Stomach (tissue), 19 donors: Measurements from ENCODE around the gene CREBBP. TPM values are rescaled to one million over a fixed set of nuclear protein-coding genes. Genes with fewer than 3 reads are reported as not detected.
"Not testable (repeated sequence)": the region's sequence is repeated elsewhere in the genome, so short reads cannot be mapped to it uniquely, and the experiment has no call there.

Source experiments
- DNase-seq, 2 donors: peaks; one replicate each; pipeline versions ENCODE4 v3.0.0 to v3.0.0-alpha.2; 2013 to 2019
- H3K27ac ChIP-seq, 5 donors: fragments of 200-600 bp in 4 of 5; sonication (generic) in 4 of 5; one replicate each; pipeline ENCODE4 v1.5.1; 2013 to 2019; ENCODE audit warnings: mild to moderate bottlenecking in 1 of 5, moderate library complexity in 1 of 5
- H3K27me3 ChIP-seq, 3 donors: fragments of 200-600 bp; sonication (generic); one replicate each; pipeline ENCODE4 v1.5.1; 2017 to 2019; ENCODE audit warnings: mixed run types in 1 of 3
- H3K36me3 ChIP-seq, 4 donors: fragments of 200-600 bp; sonication (generic); 1 replicate in 3 of 4; 2 replicates in 1 of 4; pipeline ENCODE4 v1.5.1; 2016 to 2019
- H3K4me1 ChIP-seq, 4 donors: fragments of 200-600 bp; sonication (generic); one replicate each; pipeline ENCODE4 v1.5.1; 2016 to 2019
- H3K4me3 ChIP-seq, 4 donors: fragments of 200-600 bp; sonication (generic) in 3 of 4; one replicate each; pipeline ENCODE4 v1.5.1; 2016 to 2019; ENCODE audit warnings: mild to moderate bottlenecking in 1 of 4
- H3K9me3 ChIP-seq, 4 donors: fragments of 200-600 bp; sonication (generic); one replicate each; pipeline ENCODE4 v1.5.1; 2016 to 2019
- CTCF ChIP-seq, 7 experiments: fragments of 450-650 bp in 4 of 7; fragments of 200-600 bp in 3 of 7; sonication (generic) in 3 of 7; IDR thresholded peaks; one replicate each; pipeline ENCODE4 v1.5.1; 2016 to 2019; ENCODE audit warnings: antibody characterized with exemption in 7 of 7, control low read depth in 2 of 7, mild to moderate bottlenecking in 1 of 7
- EP300 ChIP-seq: sonication (generic); formaldehyde crosslinking; IDR thresholded peaks from one replicate; pipeline ENCODE4 v1.6.1; 2017; ENCODE audit warnings: antibody characterized with exemption
- POLR2A ChIP-seq, 4 donors: fragments of 450-650 bp; IDR thresholded peaks; one replicate each; pipeline ENCODE4 v1.6.1; 2016; ENCODE audit warnings: antibody characterized with exemption in 4 of 4, control low read depth in 2 of 4, mild to moderate bottlenecking in 1 of 4, moderate library complexity in 1 of 4
- POLR2AphosphoS5 ChIP-seq, 3 donors: sonication (generic); formaldehyde crosslinking; IDR thresholded peaks; one replicate each; pipeline ENCODE4 v1.6.1; 2016; ENCODE audit warnings: antibody characterized with exemption in 3 of 3
- WGBS, 5 donors: extraction: QIAGEN DNeasy Blood & Tissue Kit in 3 of 5; methylation state at CpG; one replicate each; pipeline versions ENCODE4 v1.1.5 to v1.1.7; 2013 to 2018; 5-methylcytosine and 5-hydroxymethylcytosine counted together
- intact Hi-C: fragments of 100-400 bp; cut with DNase I; formaldehyde crosslinking; loops from one replicate; pipeline ENCODE4 v1.15.1; 2023; ENCODE audit warnings: low total_unique reads
- long read RNA-seq, 10 donors: transcript quantifications; one replicate each; lab custom pipeline, GENCODE V29; 2026
- polyA plus RNA-seq, 3 donors: library from polyadenylated mRNA; stranded (reverse); fragments of 200-250 nt; gene quantifications; one replicate each; pipeline ENCODE4 v1.2.3, GENCODE V29; 2013
- total RNA-seq, 5 donors: library from RNA; depleted of rRNA; stranded (reverse); fragments of >200 nt; gene quantifications; one replicate each; pipeline versions ENCODE4 v1.1.0 to v1.2.3, GENCODE V29; 2014 to 2016
- donor health status: healthy with polysubstance abuse.
- donor health status: Bipolar disorder and iron deficiency.
- donor health status: healthy.

CREBBP gene
- total RNA-seq = 100 to 1,000 TPM in 2 of 5 donors, 10 to 100 TPM in 3; 75.5 to 116 (median 91.1) TPM
- 1 to 10 TPM; 6.7 to 9.3 (median 6.8) TPM for polyA plus RNA-seq
- long read RNA-seq, donor 1, partial matches to known transcripts = 0 of 4 reads
- long read RNA-seq, donor 1, other reads (novel, unspliced or antisense) = 0 of 4 reads
- long read RNA-seq, donor 2, partial matches to known transcripts = 15 of 16 reads
- long read RNA-seq, donor 2, other reads (novel, unspliced or antisense) = 0 of 16 reads
- long read RNA-seq, donor 3, partial matches to known transcripts = 0 of 4 reads
- long read RNA-seq, donor 3, other reads (novel, unspliced or antisense) = 0 of 4 reads
- long read RNA-seq, donor 4, partial matches to known transcripts = 0 of 3 reads
- long read RNA-seq, donor 4, other reads (novel, unspliced or antisense) = 0 of 3 reads
- long read RNA-seq, donor 5, partial matches to known transcripts = 19 of 23 reads
- long read RNA-seq, donor 5, other reads (novel, unspliced or antisense) = 0 of 23 reads
- long read RNA-seq, donor 6, full-length matches to known transcripts = 4 of 30 reads
- long read RNA-seq, donor 6, partial matches to known transcripts = 26 of 30 reads
- long read RNA-seq, donor 6, other reads (novel, unspliced or antisense) = 0 of 30 reads
- long read RNA-seq, donor 7, transcript CREBBP-204 (3 exons, 548 nt) = major isoform, 5 of 21 reads
- long read RNA-seq, donor 7, partial matches to known transcripts = 14 of 21 reads
- long read RNA-seq, donor 7, other reads (novel, unspliced or antisense) = 0 of 21 reads
- long read RNA-seq, donor 8, partial matches to known transcripts = 5 of 9 reads
- long read RNA-seq, donor 8, other reads (novel, unspliced or antisense) = 0 of 9 reads
- long read RNA-seq, donor 9, partial matches to known transcripts = 6 of 13 reads
- long read RNA-seq, donor 9, other reads (novel, unspliced or antisense) = 0 of 13 reads
- long read RNA-seq, donor 10 = 0 reads

DNA sequence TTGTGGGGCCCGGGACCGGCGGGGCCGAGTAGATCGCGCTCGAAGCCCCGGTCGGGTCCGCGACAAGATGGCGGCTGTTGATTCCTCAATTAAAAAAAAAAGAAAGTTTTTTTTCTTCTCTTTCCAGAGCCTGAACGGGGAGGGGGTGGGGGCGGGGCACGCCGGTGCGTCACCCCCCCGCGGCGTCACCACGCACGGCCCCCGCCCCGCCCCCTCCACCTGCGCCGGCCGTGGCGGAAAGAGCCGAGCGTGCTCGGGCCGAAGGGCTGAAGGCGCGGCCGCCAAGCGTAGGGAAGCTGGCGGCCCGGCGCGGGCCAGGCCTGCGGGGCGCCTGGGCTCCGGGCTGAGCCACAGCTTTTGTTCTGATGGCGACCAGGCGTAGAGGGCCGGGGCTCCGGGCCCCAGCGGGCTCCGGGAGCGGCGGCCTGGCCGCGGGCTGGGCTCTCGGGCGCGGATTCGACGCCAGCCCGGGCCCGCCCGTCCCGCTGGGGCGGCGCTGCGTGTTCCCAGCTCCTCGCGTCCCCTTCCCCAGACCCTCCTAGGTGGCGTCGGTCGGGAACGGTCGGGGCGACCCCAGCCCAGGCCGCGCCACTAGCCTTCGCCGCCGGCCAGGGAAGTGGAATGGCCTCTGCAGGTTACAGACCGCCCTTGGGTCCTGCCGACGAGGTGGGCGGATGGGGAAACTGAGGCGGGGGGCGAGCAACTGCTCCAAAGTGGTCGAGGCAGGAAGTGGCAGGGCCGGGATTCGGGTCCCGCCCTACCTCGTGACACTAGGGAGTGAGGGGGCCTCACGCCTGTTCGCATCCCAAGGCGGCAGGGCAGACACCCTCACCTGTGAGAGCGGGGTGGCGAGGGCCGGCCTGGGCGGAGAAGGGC, at the start of gene CREBBP:
TSS of gene CREBBP (minus strand) at position 91 of the 876 bp plus-strand sequence. CDS start 797 bp downstream, outside the sequence.
- Histone ChIP-seq H3K9me3 (no peaks in the 10 kb centered on the region), H3K4me1 (peaks cover 32 to 42% (median 40%) of the 10 kb centered on the region in 4 donors), H3K27ac (peak within 1 kb of the TSS; percentile 77 to 95 (median 87)), H3K36me3 (no peaks in the 10 kb centered on the region), H3K27me3 (no peaks in the 10 kb centered on the region), H3K4me3 (peak within 1 kb of the TSS; percentile 90 to 98 (median 95))
- peak; percentile 91 to 97 for DNase-seq
- WGBS, 5 donors = 1 to 3% (median 3%) methylated on average over 40 to 96 of the region's 96 CpGs
- intact Hi-C loops = no loop called here
- TF ChIP-seq POLR2AphosphoS5 (IDR thresholded peaks at IDR 0.05) = peak; percentile 12 to 82 (median 78)
- no peak for TF ChIP-seq POLR2A (IDR thresholded peaks at IDR 0.05)

GRCh38 chr16:3927147-3927546, 46.6 kb upstream of the CREBBP start:
- not testable (repeated sequence) for H3K27me3 ChIP-seq, DNase-seq

GRCh38 chr16:3924763-3925162, 44.2 kb upstream of the CREBBP start:
- H3K9me3 ChIP-seq = peaks cover 0 to 5% (median 1%) of the 10 kb centered on the region in 4 donors
- intact Hi-C loops = no loop called here
- no peak overlapping the region for H3K27ac ChIP-seq

More at GRCh38 chr16:3927147-3927546, 46.6 kb upstream of the CREBBP start:
- H3K4me3 ChIP-seq, intact Hi-C loops, H3K36me3 ChIP-seq, H3K9me3 ChIP-seq, H3K4me1 ChIP-seq, H3K27ac ChIP-seq: not testable (repeated sequence)
- WGBS, 5 donors = 89 to 96% (median 94%) methylated on average over 2 of the region's 2 CpGs

DNA sequence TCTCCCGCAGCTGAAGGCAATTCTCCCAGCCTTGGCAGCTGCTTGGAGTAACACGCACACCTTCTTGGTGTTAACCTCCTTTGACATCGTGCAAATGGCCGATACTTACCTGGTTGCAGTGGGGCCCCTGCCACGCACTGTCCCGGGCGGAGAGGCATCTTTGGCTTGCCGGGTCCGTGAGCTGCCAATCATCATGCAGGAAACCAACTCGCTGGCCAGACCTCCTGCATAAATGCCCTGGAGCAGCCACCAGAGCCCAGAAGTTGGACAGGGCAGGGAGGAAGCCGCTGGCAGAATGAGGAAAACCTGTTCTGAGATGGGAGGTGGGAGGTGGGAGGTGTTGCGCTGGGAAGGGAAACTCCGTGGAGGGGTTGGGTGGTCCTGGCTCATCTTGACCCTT, 41.7 kb upstream of the CREBBP start:
- intact Hi-C loops = no loop called here
- H3K27me3 ChIP-seq = peaks cover 0 to 27% (median 0%) of the 10 kb centered on the region in 3 donors
- H3K9me3 ChIP-seq = peaks cover 0 to 13% (median 6%) of the 10 kb centered on the region in 4 donors
- H3K27ac ChIP-seq = no peak overlapping the region
- no peak for DNase-seq
- no peak overlapping the region for H3K4me3 ChIP-seq
- WGBS, 5 donors = 56 to 78% (median 62%) methylated on average over 13 of the region's 13 CpGs
- no peaks in the 10 kb centered on the region for H3K36me3 ChIP-seq
- no peak for TF ChIP-seq POLR2A (IDR thresholded peaks at IDR 0.05)
- TF ChIP-seq CTCF (IDR thresholded peaks at IDR 0.05) = no peak
- TF ChIP-seq EP300 = no peak
- TF ChIP-seq POLR2AphosphoS5 (IDR thresholded peaks at IDR 0.05) = no peak
- H3K4me1 ChIP-seq = no peaks in the 10 kb centered on the region

More at GRCh38 chr16:3924763-3925162, 44.2 kb upstream of the CREBBP start:
- TF ChIP-seq EP300 (no peak), POLR2A (IDR thresholded peaks at IDR 0.05) (no peak), CTCF (IDR thresholded peaks at IDR 0.05) (no peak), POLR2AphosphoS5 (IDR thresholded peaks at IDR 0.05) (no peak)
- Histone ChIP-seq H3K36me3 (no peaks in the 10 kb centered on the region), H3K4me3 (no peak overlapping the region), H3K4me1 (no peaks in the 10 kb centered on the region), H3K27me3 (peaks cover 0 to 27% (median 0%) of the 10 kb centered on the region in 3 donors)
- DNase-seq = no peak
